HG02885 (cell line): ENCODE results near the gene WBP1.
"Not testable (repeated sequence)": the region's sequence is repeated elsewhere in the genome, so short reads cannot be mapped to it uniquely, and the experiment has no call there.

Source experiments
- ATAC-seq: cut with Tn5 transposase; IDR thresholded peaks from one replicate; pipeline ENCODE4 v1.9.1; 2021; ENCODE audit warnings: mild to moderate bottlenecking; ENCODE audit not compliant: unreplicated experiment, poor library complexity

Gene WBP1

DNA sequence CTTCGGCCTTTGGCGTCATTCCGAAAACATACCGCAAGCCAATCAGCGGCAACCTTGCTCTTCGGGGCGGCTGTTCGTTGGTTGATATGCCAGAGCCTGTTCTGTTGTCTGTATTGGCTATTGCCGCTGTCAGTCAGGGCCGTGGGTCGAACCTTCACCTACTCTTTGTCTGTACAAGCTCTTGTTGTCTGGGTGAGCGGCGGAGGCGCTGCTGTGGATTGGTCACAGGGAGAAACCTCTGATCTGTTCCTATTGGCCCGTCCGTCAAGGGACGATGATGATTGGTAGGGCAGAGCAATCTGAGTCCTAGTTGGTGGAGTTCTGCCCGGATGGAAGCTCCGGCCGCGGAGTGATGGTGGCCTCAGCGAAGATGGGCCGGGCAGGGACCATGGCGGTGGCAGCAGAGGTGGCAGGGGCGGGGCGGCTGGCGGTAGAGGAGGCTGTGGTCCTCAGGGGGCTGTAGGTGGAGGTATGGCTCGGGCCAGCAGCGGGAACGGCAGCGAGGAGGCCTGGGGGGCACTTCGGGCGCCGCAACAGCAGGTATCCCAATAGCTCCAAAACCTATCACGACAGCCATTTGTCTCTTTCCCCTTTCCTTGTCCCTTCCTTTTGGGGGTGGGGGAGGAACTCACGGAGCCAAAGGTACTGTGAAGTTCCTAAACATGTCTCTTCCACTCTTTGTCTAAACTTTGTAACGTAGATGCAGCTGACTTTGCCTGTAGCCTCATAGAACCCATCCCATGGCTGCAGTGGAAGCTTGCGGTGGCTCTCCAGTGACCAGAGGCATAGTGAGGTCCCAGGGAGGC is at the start of gene WBP1:
Gene WBP1, plus strand, starts transcription at position 307 of the 806 bp plus-strand sequence. Its CDS starts 165 bp downstream, at position 472.
- ATAC-seq: peak; percentile 83

DNA sequence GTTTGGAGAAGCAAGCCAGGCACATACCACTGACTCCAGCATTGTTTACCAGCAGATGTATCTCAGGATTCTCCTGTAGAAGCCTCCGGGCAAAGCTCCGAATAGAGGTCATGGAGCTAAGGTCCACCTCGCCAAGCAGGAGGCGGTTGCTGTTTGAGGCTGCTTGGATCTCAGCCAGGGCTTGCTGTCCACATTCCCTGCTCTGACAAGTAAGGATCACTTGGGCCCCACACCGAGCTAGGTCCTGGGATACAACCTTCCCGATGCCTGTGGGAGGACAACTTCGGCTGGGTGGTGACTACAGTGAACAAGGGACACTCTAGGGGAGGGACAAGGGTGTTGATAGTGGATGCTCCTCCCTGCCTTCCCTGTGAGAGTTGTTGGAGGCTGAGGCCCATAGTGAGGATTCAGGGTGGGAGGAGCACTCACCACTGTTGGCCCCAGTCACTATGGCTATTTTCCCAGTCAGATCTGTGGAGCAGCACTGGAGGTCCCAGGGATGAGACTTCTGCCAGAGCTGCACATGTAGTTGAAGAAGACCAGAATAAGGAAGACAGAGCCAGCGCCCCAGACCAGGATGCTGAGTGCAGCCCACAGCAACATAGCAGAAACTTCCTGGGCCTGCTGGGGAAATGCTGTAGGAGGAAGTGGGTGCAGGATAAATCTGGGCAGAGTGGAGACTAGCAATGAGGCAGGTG is 45.1 kb upstream of the WBP1 start:
- no peak for ATAC-seq

- ATAC-seq: no peak
Measured at GRCh38 chr2:74414441-74414840, 43.8 kb upstream of the WBP1 start.

DNA sequence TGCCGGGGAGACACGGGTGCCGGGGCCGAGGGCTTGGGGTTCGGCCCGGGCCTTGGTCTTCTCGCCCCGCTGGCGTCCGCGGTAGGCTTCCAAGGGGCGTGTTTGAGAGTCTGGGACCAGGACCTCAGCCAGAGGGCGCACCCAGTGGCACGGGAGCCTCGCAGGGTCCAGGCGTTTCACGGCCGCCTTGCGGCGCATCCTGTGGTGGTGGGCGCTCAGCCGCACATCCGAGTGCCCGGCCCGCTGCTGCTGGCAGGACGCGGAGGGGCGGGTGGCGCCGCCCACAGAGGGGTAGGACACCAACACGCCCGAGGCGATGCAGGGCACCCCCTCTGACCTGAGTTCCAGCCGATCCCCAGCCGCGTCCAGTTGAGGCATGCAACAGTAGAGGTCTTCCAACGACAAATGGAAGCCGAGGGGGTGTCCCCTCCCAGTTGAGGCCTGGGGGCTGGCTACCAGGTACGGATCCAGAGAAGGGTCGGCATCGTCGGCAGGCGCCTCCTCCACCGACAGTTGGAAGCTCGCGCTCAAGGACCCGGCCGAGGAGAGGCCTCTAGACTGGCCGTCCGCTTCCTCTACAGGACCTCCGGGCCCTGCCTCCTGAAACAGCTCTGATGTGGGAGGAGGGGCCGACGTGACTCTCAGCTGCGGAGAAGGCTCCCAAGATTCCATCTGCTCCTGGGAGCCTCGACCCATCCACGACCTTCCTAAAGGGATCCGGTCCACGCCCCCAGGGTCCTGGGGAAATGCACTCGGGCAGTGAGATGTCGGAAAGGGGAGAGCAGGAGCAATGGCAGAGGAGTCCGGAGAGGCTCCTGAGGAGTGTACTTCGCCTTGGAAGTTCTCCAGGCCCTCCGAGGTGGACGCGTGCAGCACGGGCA is 43.1 kb upstream of the WBP1 start:
- no peak for ATAC-seq

- no peak for ATAC-seq
Measured at GRCh38 chr2:74415762-74416395, 42.4 kb upstream of the WBP1 start.

DNA sequence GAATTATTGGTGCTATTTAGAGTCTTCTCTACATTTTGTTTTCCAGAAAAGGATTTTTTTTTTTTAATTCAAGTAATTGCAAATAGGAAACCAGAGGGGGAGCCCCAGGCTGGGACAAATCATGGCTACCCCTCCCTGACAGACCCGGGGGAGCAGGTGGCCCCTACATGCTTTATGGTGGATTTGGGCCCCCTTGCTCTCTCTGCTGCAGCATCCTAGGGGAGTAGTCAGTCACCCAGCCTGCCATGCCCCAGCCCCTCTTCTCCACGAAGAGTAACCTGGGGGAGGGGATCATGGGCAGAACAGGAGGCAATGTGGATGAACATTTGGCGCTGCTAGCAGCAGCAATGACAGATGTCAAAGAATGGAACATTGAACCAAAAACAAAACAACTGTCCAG is 41.5 kb upstream of the WBP1 start:
- ATAC-seq: no peak

- no peak for ATAC-seq
Measured at GRCh38 chr2:74417197-74417596, 41.0 kb upstream of the WBP1 start.

GRCh38 chr2:74417763-74418162 is 40.5 kb upstream of the WBP1 start:
- no peak for ATAC-seq

DNA sequence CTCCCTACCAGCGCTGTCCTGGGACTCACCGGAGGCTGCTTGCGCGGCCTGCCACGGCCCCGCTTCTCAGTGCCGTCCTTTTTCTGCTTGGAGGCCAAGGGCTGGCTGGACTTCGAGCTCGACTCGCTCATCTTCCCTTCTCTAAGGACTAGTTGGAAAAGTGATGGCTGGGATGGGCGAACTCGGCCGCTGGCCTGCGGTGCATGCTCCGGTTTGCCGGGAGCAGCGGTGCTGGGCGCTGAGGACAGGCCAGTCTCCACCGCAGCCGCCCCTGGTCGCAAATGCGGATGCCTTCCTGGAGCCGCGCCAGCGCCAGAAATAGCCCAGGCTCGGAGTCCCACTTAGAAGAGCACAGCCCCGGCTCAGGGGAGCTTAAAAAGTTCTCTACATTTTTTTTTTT is 39.9 kb upstream of the WBP1 start:
- no peak for ATAC-seq

GRCh38 chr2:74419345-74419744 is 38.9 kb upstream of the WBP1 start:
- no peak for ATAC-seq

DNA sequence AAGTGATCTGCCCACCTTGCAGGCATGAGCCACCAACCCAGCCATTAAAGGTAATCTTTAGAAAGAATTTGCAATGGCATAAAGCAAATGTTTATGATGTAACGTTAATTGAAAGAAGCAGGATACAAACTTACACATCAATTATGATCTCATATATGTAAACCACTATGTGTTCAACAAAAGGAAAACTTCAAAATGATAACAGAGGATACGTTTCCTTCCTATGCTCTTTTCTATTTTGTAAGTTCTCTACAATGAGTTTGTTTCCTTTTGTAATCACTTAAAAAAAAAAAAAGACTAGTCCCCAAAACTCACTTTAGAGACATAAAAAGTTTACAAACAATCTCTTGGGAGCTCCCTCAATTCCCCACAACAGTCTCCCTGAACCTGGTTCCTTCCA is 38.2 kb upstream of the WBP1 start:
- no peak for ATAC-seq

DNA sequence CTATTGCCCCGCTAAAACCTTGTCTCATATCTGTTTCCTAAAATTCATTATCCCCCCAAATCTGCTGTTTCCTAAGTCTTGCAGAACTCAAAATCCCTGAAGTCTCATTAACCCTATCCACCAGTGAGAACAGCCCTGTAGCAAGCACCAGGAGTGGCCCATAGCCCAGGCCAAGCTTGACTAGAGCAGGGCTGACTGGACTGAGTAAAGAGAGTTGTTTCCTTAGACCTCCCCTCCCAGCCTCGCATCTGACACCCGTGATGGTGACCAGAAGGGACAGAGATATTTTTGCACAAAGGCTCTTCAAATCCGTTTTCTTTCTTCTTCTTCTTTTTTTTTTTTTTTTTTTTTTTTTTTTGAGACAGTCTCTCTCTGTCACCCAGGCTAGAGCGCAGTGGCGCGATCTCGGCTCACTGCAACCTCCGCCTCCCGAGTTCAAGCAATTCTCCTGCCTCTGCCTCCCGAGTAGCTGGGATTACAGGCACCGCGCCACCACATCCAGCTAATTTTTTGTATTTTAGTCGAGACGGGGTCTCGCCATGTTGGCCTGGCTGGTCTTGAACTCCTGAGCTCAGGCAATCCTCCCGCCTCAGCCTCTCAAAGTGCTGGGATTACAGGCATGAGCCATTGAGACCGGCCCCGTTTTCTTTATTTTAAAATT is 37.7 kb upstream of the WBP1 start:
- ATAC-seq: not testable (repeated sequence)

GRCh38 chr2:74421221-74421870 is 36.9 kb upstream of the WBP1 start, which contains the start of the genes C2orf81 and WDR54:
TSS of gene C2orf81 (minus strand) at chr2:74421619. CDS start at chr2:74421560, 59 bp downstream.
TSS of gene WDR54 (plus strand) at chr2:74421730. CDS start at chr2:74422154, 424 bp downstream.
- ATAC-seq: peak; percentile 96

DNA sequence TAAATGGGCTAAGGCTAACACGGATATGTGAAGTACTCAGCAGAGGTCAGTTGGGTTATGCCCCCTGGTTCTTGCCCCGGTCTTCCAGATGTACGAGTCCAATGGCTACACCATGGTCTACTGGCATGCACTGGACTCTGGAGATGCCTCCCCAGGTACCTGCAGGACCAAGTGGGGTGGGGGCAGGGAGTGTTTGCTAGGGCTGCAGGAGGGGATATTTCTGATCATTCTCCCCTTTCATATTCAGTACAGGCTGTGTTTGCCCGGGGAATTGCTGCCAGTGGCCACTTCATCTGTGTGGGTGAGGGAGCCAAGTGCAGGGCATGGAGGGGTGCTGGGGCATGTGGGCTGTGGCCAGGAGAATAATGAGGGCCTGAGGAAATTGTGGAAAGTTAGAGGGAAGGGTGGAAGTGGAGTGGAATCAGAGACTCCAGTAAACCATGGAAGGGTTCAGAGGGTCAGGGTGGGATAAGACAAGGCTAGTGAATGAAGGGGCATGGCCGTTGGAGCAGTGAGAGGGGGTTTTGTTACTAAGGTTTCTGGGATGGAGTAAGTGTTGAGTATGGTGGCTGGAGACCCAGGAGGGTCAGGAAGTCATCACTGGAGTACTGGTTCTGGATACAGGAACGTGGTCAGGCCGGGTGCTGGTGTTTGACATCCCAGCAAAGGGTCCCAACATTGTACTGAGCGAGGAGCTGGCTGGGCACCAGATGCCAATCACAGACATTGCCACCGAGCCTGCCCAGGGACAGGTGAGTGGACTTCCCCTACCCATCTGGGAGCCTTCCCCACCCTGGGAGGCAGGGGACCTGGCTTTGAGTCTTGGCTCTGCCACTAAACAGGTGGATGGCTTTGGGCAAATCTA is 34.8 kb upstream of the WBP1 start:
- ATAC-seq: no peak

GRCh38 chr2:74424139-74424992 is 33.9 kb upstream of the WBP1 start:
- no peak for ATAC-seq

DNA sequence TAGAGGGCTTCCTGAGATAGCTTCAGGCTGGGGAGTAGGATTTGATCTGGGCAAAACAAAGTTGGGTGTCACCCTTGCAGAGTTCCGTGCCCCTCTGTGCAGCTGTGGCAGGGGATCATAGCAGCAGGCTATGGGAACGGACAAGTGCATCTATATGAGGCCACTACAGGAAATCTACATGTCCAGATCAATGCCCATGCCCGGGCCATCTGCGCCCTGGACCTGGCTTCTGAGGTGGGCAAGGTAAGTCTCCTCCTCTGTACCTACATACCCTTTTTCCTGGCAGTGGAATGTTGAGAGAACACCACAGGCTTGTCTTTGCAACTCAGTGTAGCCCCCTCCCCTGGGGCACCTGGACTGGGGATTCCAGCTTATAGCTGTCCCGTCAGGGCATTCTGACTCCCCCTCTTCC is 33.2 kb upstream of the WBP1 start:
- ATAC-seq: no peak

DNA sequence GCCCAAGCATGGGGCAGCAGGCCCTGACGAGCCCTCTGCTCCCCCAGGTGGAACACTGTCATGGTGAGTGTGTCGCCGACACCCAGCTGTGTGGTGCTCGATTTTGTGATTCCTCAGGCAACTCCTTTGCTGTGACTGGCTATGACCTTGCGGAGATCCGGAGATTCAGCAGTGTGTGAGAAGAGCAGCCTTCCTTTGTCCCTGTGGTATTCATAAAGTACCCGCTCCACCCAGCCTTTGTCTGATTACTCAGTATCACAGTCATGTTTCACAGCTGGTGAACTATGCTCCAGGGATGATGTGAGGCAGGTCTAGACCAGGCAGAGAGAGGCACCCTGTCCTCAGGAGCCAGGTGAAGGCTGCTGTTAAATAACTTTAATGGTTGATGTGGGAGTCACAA is 32.7 kb upstream of the WBP1 start:
- no peak for ATAC-seq
